GM19438 (cell line): Measurements from ENCODE around the gene EPN1.

ENCODE experiments used
- ATAC-seq: cut with Tn5 transposase; IDR thresholded peaks from one replicate; pipeline ENCODE4 v1.9.1; 2021; ENCODE audit warnings: low read depth; ENCODE audit not compliant: unreplicated experiment

EPN1 gene

GRCh38 chr19:55691561-55692481 is 16.8 kb downstream of the EPN1 start:
- no peak for ATAC-seq

GRCh38 chr19:55692681-55693081 is 17.7 kb downstream of the EPN1 start:
- no peak for ATAC-seq

DNA sequence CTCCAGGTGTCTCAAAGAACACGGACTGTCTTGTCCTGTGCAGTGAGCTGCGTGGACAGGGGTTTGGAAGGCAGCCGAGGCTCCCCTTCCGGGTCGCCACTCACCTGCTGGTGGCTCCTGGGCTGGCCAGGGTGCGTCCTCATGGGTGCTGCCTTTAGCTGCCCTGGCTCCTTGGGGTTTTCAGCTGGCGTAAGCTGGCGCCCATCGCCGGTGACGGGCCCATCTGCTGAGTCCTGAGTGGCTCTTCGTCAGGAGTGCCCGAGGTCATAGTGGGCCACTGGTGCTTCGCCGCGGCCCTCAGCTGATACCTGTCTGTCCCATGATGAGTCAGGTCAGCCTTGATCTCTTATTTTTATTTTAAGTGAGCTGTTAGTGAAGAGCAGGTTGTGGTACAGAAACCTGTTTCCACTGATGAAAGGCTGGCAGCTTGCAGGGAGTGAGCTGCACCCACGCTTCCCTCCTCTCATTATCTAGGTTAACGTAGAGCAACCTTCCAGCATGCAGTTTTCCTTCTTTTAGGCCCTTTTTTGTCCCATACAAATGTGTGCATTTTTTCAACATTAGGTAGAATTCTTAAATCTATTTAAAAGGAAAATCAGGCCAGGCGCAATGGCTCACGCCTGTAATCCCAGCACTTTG is 18.4 kb downstream of the EPN1 start:
- no peak for ATAC-seq

GRCh38 chr19:55694241-55694655 is 19.2 kb downstream of the EPN1 start:
- ATAC-seq: no peak

DNA sequence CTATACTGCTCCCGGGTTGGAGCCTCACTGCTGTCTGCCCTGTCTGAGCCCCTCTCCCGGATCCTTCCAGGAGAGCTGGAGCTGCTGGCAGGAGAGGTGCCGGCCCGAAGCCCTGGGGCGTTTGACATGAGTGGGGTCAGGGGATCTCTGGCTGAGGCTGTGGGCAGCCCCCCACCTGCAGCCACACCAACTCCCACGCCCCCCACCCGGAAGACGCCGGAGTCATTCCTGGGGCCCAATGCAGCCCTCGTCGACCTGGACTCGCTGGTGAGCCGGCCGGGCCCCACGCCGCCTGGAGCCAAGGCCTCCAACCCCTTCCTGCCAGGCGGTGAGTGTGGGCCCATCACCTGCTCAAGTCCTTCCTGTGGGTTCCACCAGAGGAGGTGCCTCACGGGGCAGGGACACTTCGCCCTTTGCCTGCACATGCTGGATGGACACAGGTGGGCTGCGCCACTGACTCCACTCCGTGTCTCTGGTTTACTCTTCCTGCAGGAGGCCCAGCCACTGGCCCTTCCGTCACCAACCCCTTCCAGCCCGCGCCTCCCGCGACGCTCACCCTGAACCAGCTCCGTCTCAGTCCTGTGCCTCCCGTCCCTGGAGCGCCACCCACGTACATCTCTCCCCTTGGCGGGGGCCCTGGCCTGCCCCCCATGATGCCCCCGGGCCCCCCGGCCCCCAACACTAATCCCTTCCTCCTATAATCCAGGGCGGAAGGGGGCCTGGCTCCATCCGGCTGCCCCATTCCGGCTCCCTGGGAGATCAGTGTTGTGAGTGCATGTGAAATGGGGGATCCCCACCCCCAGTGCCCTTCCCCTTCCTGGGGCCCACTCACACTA is 19.8 kb downstream of the EPN1 start:
- no peak for ATAC-seq

DNA sequence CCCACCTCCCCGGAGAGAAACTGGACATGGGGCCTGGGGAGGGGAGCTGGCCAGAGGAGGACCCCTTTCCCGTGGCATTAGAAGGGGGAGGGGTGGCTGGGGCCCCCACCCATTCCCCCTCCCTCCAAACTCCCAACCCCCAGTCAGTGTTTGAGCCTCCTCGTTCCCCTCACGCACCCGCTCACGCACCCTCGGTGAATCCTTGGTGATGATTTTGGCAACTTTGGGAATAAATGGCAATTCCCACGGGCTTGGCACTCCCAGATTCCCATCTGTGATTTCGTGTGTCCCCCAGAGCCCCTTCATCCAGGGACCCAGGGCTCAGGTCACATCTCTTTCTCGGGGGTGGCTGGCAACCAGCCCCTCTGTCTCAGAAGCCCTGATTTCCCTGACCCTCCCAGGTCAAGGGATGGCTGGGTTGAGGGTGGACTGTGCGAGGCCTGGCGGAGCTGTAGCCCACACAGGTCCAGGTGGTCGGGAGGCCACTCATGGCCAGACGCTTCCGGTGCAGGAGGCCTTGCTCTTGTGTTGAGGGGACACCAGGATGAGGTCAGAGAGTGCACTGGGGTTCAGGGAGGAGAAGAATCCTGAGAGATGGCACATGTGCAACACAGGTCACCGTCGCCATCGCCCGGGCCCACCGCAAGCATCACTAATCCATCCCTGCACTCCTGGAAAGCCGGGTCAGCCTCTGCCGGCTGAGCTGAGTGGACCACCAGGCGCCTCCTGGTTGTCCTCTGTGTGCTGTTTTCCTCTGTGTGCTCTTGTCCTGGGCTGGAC is 20.7 kb downstream of the EPN1 start:
- ATAC-seq: no peak

DNA sequence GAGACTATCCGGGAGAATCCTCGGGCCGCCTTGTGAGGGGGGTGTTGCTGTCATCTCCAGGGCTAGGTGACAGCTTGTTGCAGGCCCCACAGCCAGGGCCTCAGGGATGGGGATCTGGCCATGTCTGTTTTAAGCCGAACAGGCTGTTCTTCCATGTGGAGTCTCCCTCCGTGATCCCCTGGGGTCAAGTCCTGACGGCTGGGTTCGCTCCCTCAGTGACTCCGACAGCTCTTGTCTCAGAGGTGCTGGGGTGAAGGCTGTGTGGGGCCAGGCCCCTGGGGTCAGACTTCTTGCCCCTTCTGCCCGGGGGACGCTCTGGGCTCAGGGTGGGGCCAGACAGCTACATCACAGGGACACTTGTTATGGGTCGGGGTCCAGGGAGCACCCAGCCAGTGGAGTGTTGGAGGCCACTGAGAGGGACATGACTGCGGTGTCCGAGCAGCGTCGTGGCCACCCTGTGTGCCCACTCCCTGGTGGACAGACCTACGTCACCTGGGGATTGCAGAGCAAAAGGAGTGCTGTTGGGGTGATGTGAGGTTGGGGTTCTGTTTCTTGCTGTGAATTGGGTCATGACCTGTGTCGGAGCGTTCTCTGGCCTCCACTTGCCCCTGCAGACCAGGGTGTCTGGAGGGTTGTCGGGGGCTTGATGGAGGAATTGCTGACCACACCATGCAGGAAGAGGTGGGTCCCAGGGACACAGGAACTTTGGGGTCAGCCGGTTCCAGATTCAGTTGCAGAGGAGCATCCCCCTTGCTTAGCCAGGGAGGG is 21.5 kb downstream of the EPN1 start:
- ATAC-seq: no peak

- ATAC-seq: no peak
Measured at GRCh38 chr19:55697069-55697440, 22.0 kb downstream of the EPN1 start.

GRCh38 chr19:55697698-55698097 is 22.7 kb downstream of the EPN1 start:
- ATAC-seq: no peak

GRCh38 chr19:55698256-55698655 is 23.2 kb downstream of the EPN1 start:
- ATAC-seq: no peak

GRCh38 chr19:55699221-55699620 is 24.2 kb downstream of the EPN1 start:
- ATAC-seq: no peak

- no peak for ATAC-seq
Measured at GRCh38 chr19:55700813-55701212, 25.8 kb downstream of the EPN1 start.

DNA sequence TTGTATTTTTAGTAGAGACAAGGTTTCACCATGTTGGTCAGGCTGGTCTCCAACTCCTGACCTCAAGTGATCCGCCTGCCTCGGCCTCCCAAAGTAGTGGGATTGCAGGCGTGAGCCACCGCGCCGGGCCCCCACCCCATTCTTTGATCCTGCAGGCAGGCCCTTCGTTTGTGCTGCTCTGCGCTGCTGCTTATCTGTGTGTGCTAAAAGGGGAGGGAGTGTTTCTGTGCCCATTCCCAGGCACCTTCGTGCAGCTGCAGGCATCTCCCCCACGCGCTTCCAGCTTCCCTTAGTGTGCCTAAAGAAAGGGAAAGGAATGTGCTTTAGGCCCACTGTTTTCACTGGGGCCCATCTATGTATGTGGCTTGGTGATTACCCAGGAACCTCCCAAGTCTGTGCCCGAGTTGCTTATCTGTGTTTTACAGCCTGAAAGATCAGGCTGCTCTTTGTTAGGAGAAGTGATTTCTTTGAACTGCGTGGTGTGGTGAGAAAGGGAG is 27.2 kb downstream of the EPN1 start:
- no peak for ATAC-seq

- ATAC-seq: no peak
Measured at GRCh38 chr19:55703790-55704215, 28.8 kb downstream of the EPN1 start.

DNA sequence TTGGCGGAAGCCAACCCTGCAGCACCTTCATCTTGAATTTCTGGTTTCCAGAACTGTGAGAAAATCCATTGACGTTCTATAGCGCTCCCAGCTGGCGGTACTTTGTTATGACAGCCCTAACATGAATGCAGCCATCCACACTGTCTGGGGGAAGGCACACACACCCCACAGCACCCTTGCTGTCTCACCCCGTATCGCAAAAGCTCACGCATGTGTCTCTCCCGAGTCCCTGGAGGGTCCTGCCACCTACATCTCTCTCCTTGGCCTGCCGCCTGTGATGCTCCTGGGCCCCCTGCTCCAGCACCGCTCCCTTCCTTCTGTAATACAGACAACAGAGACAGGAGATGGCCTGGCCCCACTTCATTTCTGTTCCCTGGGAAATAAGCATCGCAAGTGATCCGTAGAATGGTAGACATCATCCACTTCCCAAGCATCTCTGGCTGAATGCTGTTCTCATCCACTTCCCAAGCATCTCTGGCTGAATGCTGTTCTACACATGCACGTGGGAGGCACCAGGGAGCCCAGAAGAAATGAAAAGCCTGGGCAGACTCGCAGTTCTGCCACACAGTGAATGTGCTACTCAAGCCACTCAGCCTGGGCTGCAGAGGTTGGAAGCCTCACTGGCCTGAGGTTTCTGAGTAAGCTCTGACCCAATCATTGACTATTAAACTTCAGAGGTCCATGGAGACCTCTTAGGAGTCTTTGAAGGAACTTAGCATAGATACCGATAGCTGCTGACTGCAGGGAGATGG is 29.6 kb downstream of the EPN1 start:
- no peak for ATAC-seq

- ATAC-seq: no peak
Measured at GRCh38 chr19:55705972-55706371, 30.9 kb downstream of the EPN1 start.

- no peak for ATAC-seq
Measured at GRCh38 chr19:55711719-55712118, 36.7 kb downstream of the EPN1 start.

DNA sequence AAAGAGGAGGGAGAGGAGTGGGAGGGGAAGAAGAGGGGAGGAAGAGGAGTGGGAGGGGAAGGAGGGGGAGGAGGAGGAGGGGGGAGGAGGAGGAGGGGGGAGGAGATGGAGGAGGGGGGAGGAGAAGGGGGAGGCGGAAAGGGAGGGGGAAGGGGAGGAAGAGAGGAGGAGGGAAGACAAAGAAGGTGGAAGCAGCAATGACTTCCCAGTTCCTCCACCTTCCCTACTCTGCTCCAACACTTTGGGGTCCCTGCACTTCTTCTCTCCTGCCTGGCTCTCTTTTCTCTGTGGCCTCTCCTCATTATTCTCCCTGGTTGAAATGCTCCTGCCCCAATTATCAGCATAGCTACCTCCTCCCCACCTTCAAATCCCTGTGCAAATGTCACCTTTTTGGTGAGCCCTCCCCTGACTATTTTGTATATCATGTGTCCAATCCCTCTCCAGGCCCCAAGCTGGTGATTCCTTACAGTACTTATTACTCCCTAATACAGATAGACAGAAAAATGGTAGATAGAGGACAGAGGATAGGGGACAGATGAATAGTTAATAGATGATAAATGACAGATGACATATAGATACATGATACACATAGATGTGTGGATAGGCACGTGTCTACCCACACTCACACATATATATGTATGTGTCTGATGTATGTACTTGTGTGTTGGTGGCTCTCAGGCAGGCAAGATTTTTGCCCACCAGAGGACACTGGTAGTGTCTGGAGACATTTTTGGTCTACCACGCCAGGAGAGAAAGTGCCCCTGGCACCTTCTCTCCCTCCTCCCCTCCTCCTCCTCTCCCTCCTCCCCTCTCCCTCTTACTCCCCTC is 38.0 kb downstream of the EPN1 start:
- no peak for ATAC-seq
